WTC11 (cell line): Measurements from ENCODE around the gene NKAIN2. TPM values are rescaled to one million over a fixed set of nuclear protein-coding genes. Genes with fewer than 3 reads are reported as not detected.

Experiments
- ATAC-seq: fragments of 200-7000 bp; cut with Tn5 transposase; 2 replicates; pipeline ENCODE4 v1.10.0; 2021; ENCODE audit warnings: mild to moderate bottlenecking, moderate library complexity
- CTCF ChIA-PET: fragments of 300-600 bp; sonication (Branson Sonifier 250); formaldehyde crosslinking; loops from one replicate; lab custom pipeline; 2021; ENCODE audit warnings: antibody characterized with exemption; lab: Charles Lee
- POLR2A ChIA-PET: fragments of 350-600 bp; sonication (Branson Sonifier 250); formaldehyde crosslinking; loops from one replicate; lab custom pipeline; 2021; ENCODE audit warnings: antibody characterized with exemption; lab: Charles Lee
- DNase-seq: peaks from one replicate; pipeline ENCODE4 v3.0.0; 2021; ENCODE audit warnings: low spot score
- H3K27ac Mint-ChIP-seq: 2 replicates; pipeline ENCODE4 v1.8.0; 2021; ENCODE audit warnings: mixed read lengths
- H3K27me3 Mint-ChIP-seq: 2 replicates; pipeline ENCODE4 v1.8.0; 2021; ENCODE audit warnings: low read depth, mild to moderate bottlenecking, moderate library complexity, mixed read lengths
- H3K36me3 Mint-ChIP-seq: 2 replicates; pipeline ENCODE4 v1.8.0; 2021; ENCODE audit warnings: mixed read lengths
- H3K4me1 Mint-ChIP-seq: 2 replicates; pipeline ENCODE4 v1.8.0; 2022; ENCODE audit warnings: mixed read lengths
- H3K4me3 Mint-ChIP-seq: 2 replicates; pipeline ENCODE4 v1.8.0; 2021; ENCODE audit warnings: mild to moderate bottlenecking, moderate library complexity, mixed read lengths
- H3K9me3 Mint-ChIP-seq: 2 replicates; pipeline ENCODE4 v1.8.0; 2021; ENCODE audit warnings: mixed read lengths
- ATF1 ChIP-seq: sonication (generic); formaldehyde crosslinking; IDR thresholded peaks from 2 replicates; pipeline ENCODE4 v1.8.1; 2023; ENCODE audit warnings: mild to moderate bottlenecking, moderate library complexity, missing genetic modification reagents
- GTF2I ChIP-seq: fragments of 250-450 bp; sonication (Bioruptor Pico); conservative IDR thresholded peaks from 2 replicates; pipeline ENCODE4 v1.4.0; 2021; ENCODE audit warnings: mild to moderate bottlenecking
- NFE2L1 ChIP-seq: sonication (generic); formaldehyde crosslinking; IDR thresholded peaks from 2 replicates; pipeline ENCODE4 v1.8.1; 2023; ENCODE audit warnings: missing genetic modification reagents
- RORB ChIP-seq: fragments of 250-450 bp; sonication (Bioruptor Pico); IDR thresholded peaks from 2 replicates; pipeline ENCODE4 v1.9.0; 2021; ENCODE audit warnings: mild to moderate bottlenecking
- SMAD4 ChIP-seq: sonication (generic); formaldehyde crosslinking; IDR thresholded peaks from 2 replicates; pipeline ENCODE4 v1.8.0; 2022; ENCODE audit warnings: mild to moderate bottlenecking, missing genetic modification reagents
- TCF7 ChIP-seq: sonication (generic); formaldehyde crosslinking; IDR thresholded peaks from 2 replicates; pipeline ENCODE4 v1.8.0; 2022; ENCODE audit warnings: mild to moderate bottlenecking, low read depth, missing genetic modification reagents, moderate library complexity
- TEAD1 ChIP-seq: sonication (generic); formaldehyde crosslinking; IDR thresholded peaks from 2 replicates; pipeline ENCODE4 v1.8.0; 2022; ENCODE audit warnings: mild to moderate bottlenecking, missing genetic modification reagents
- ZNF138 ChIP-seq: sonication (generic); formaldehyde crosslinking; conservative IDR thresholded peaks from 2 replicates; pipeline ENCODE4 v1.8.1; 2022; ENCODE audit warnings: mild to moderate bottlenecking, moderate library complexity, missing genetic modification reagents
- ZNF263 ChIP-seq: sonication (generic); formaldehyde crosslinking; IDR thresholded peaks from 2 replicates; pipeline ENCODE4 v1.8.1; 2022; ENCODE audit warnings: low read depth, mild to moderate bottlenecking, moderate library complexity, missing genetic modification reagents
- ZNF423 ChIP-seq: fragments of 250-450 bp; sonication (Bioruptor Pico); IDR thresholded peaks from 2 replicates; pipeline ENCODE4 v2.1.2; 2022; ENCODE audit warnings: mild to moderate bottlenecking, moderate library complexity
- total RNA-seq: library from RNA; stranded (reverse); gene quantifications from 3 replicates; pipeline ENCODE4 v1.2.3, GENCODE V29; 2021
- TF ChIP-seq, protein P1 (sequence below): sonication (generic); formaldehyde crosslinking; IDR thresholded peaks from 2 replicates; pipeline ENCODE4 v1.8.1; 2023; ENCODE audit warnings: mild to moderate bottlenecking, missing genetic modification reagents, moderate library complexity
- TF ChIP-seq, protein P2 (sequence below): fragments of 250-450 bp; sonication (Bioruptor Pico); IDR thresholded peaks from 2 replicates; pipeline ENCODE4 v1.9.0; 2021; ENCODE audit warnings: mild to moderate bottlenecking
- TF ChIP-seq, protein P3 (sequence below): fragments of 250-450 bp; sonication (Bioruptor Pico); conservative IDR thresholded peaks from 2 replicates; pipeline ENCODE4 v1.9.0; 2021; ENCODE audit warnings: mild to moderate bottlenecking
- TF ChIP-seq, protein P4 (sequence below): sonication (generic); formaldehyde crosslinking; IDR thresholded peaks from 2 replicates; pipeline ENCODE4 v1.8.1; 2023; ENCODE audit warnings: mild to moderate bottlenecking, missing genetic modification reagents
- TF ChIP-seq, protein P5 (sequence below): sonication (generic); formaldehyde crosslinking; IDR thresholded peaks from 2 replicates; pipeline ENCODE4 v1.8.1; 2022; ENCODE audit warnings: low read depth, mild to moderate bottlenecking, moderate library complexity, missing genetic modification reagents, borderline replicate concordance
- TF ChIP-seq, protein P6 (sequence below): sonication (generic); formaldehyde crosslinking; IDR thresholded peaks from 2 replicates; pipeline ENCODE4 v1.8.0; 2022; ENCODE audit warnings: mild to moderate bottlenecking, missing genetic modification reagents
- TF ChIP-seq, protein P7 (sequence below): sonication (generic); formaldehyde crosslinking; IDR thresholded peaks from 2 replicates; pipeline ENCODE4 v1.8.1; 2023; ENCODE audit warnings: mild to moderate bottlenecking, moderate library complexity, missing genetic modification reagents
- TF ChIP-seq, protein P8 (sequence below): fragments of 250-450 bp; sonication (Bioruptor Pico); IDR thresholded peaks from 2 replicates; pipeline ENCODE4 v1.8.0; 2021; ENCODE audit warnings: mild to moderate bottlenecking
- TF ChIP-seq, protein P9 (sequence below): sonication (generic); formaldehyde crosslinking; conservative IDR thresholded peaks from 2 replicates; pipeline ENCODE4 v1.8.1; 2022; ENCODE audit warnings: mild to moderate bottlenecking, missing genetic modification reagents
- TF ChIP-seq, protein P10 (sequence below): sonication (generic); formaldehyde crosslinking; IDR thresholded peaks from 2 replicates; pipeline ENCODE4 v1.8.0; 2023; ENCODE audit warnings: mild to moderate bottlenecking, missing genetic modification reagents

NKAIN2 gene
- total RNA-seq, 1 experiment from 2014 or later = 0.33 TPM

DNA sequence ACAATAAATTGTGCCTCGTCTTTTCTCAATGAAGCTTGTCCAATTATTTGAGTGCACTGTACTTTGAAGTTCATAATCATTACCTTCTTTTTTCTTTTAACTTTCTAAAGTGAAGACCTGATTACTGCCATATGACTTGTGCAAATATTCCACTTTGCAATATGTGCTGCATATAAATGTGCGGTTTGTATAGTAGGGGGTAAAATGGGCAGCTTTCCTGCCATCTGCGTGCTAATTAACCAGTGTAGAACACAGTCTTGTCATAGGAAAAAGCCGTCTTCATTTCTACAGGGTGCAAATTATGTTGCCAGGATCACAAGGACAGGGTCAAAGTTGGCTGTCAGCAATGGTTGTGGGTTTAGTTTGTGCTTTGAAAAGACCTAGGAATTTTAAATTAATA, 397.0 kb downstream of the NKAIN2 start (continued):
- TF ChIP-seq, protein P1, sequence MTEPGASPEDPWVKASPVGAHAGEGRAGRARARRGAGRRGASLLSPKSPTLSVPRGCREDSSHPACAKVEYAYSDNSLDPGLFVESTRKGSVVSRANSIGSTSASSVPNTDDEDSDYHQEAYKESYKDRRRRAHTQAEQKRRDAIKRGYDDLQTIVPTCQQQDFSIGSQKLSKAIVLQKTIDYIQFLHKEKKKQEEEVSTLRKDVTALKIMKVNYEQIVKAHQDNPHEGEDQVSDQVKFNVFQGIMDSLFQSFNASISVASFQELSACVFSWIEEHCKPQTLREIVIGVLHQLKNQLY = no peak
- TF ChIP-seq, protein P2, sequence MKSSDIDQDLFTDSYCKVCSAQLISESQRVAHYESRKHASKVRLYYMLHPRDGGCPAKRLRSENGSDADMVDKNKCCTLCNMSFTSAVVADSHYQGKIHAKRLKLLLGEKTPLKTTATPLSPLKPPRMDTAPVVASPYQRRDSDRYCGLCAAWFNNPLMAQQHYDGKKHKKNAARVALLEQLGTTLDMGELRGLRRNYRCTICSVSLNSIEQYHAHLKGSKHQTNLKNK = no peak
- no peak for TF ChIP-seq ATF1 (CRISPR knock-in tag)
- TF ChIP-seq TCF7 (CRISPR knock-in tag) = no peak
- TF ChIP-seq ZNF138 (CRISPR knock-in tag) = no peak
- TF ChIP-seq, protein P3, sequence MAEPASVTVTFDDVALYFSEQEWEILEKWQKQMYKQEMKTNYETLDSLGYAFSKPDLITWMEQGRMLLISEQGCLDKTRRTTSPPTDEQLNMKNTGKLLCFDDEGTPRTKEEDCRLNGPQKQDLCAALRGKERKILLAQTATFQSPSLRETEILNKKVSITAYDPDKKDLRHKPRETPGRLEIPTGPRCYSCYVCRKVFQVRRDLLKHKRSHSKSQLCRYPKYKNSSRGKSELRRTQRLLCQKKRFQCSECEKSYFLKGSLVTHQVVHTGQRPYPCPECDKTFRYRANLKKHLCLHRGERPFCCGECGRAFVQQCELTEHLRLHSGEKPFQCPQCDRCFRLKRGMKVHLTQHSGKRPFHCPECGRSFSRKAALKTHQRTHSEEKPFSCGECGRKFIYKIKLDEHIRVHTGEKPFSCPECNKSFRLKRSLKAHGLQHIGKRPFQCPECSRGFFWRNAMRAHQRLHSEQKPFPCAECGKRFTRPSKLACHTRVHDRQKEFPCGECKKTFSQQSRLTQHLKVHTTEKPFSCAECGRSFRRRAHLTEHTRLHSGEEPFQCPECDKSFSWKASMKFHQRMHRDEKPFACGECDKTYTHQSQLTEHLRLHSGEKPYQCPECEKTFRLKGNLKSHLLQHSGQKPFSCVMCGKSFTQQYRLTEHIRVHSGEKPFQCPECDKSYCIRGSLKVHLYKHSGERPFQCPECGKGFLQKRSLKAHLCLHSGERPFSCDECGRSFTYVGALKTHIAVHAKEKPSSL (CRISPR knock-in tag) = no peak

DNA sequence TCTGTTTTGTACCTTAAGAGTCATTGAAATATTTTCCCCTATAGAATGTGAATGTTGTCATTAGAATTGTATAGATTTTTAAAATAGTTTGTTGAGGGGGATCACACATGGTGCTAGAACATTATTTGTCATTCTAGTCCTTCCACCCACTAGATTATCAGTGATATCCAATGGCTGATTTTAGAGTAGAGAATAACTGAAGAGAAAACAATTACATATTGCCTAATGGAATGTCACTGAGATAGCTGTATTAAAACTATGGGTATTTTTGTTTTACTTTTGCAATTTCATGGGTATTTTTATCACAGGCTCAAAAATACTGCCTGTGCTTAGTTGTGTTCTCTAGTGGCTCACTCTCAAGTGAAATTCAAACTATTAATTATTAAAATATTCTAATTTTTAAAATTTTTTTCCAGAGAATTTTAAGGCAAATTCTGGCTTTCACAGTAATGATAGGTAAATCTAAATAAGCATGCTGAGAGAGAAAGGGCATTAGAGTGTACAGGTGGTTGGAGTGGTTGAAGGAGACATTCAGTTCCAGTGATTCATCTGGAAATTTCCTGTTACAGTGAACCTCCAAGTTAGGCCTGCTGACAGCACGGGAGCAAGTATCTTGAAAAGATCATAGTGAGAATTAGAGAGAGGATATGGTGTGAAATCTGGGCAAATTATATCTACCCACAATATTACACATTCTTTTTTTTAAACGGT, 399.6 kb downstream of the NKAIN2 start:
- H3K27me3 Mint-ChIP-seq = no peaks in the 10 kb centered on the region
- H3K4me1 Mint-ChIP-seq = no peaks in the 10 kb centered on the region
- no peaks in the 10 kb centered on the region for H3K36me3 Mint-ChIP-seq
- no peaks in the 10 kb centered on the region for H3K9me3 Mint-ChIP-seq
- no peak overlapping the region for H3K27ac Mint-ChIP-seq
- ChIA-PET POLR2A (no interaction called here), CTCF (no interaction called here)
- no peak for DNase-seq
- H3K4me3 Mint-ChIP-seq = no peak overlapping the region
- no peak for ATAC-seq
- TF ChIP-seq, protein P4, sequence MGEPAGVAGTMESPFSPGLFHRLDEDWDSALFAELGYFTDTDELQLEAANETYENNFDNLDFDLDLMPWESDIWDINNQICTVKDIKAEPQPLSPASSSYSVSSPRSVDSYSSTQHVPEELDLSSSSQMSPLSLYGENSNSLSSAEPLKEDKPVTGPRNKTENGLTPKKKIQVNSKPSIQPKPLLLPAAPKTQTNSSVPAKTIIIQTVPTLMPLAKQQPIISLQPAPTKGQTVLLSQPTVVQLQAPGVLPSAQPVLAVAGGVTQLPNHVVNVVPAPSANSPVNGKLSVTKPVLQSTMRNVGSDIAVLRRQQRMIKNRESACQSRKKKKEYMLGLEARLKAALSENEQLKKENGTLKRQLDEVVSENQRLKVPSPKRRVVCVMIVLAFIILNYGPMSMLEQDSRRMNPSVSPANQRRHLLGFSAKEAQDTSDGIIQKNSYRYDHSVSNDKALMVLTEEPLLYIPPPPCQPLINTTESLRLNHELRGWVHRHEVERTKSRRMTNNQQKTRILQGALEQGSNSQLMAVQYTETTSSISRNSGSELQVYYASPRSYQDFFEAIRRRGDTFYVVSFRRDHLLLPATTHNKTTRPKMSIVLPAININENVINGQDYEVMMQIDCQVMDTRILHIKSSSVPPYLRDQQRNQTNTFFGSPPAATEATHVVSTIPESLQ (CRISPR knock-in tag) = no peak
- TF ChIP-seq, protein P5, sequence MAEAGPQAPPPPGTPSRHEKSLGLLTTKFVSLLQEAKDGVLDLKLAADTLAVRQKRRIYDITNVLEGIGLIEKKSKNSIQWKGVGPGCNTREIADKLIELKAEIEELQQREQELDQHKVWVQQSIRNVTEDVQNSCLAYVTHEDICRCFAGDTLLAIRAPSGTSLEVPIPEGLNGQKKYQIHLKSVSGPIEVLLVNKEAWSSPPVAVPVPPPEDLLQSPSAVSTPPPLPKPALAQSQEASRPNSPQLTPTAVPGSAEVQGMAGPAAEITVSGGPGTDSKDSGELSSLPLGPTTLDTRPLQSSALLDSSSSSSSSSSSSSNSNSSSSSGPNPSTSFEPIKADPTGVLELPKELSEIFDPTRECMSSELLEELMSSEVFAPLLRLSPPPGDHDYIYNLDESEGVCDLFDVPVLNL (CRISPR knock-in tag) = no peak
- no peak for TF ChIP-seq NFE2L1
- TF ChIP-seq, protein P6, sequence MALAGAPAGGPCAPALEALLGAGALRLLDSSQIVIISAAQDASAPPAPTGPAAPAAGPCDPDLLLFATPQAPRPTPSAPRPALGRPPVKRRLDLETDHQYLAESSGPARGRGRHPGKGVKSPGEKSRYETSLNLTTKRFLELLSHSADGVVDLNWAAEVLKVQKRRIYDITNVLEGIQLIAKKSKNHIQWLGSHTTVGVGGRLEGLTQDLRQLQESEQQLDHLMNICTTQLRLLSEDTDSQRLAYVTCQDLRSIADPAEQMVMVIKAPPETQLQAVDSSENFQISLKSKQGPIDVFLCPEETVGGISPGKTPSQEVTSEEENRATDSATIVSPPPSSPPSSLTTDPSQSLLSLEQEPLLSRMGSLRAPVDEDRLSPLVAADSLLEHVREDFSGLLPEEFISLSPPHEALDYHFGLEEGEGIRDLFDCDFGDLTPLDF (CRISPR knock-in tag) = no peak
- TF ChIP-seq GTF2I = no peak
- TF ChIP-seq, protein P7, sequence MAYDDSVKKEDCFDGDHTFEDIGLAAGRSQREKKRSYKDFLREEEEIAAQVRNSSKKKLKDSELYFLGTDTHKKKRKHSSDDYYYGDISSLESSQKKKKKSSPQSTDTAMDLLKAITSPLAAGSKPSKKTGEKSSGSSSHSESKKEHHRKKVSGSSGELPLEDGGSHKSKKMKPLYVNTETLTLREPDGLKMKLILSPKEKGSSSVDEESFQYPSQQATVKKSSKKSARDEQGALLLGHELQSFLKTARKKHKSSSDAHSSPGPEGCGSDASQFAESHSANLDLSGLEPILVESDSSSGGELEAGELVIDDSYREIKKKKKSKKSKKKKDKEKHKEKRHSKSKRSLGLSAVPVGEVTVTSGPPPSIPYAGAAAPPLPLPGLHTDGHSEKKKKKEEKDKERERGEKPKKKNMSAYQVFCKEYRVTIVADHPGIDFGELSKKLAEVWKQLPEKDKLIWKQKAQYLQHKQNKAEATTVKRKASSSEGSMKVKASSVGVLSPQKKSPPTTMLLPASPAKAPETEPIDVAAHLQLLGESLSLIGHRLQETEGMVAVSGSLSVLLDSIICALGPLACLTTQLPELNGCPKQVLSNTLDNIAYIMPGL = no peak
- no peak for TF ChIP-seq TEAD1 (CRISPR knock-in tag)
- TF ChIP-seq, protein P8, sequence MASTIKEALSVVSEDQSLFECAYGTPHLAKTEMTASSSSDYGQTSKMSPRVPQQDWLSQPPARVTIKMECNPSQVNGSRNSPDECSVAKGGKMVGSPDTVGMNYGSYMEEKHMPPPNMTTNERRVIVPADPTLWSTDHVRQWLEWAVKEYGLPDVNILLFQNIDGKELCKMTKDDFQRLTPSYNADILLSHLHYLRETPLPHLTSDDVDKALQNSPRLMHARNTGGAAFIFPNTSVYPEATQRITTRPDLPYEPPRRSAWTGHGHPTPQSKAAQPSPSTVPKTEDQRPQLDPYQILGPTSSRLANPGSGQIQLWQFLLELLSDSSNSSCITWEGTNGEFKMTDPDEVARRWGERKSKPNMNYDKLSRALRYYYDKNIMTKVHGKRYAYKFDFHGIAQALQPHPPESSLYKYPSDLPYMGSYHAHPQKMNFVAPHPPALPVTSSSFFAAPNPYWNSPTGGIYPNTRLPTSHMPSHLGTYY (CRISPR knock-in tag) = no peak
- no peak for TF ChIP-seq RORB (CRISPR knock-in tag)
- TF ChIP-seq, protein P9, sequence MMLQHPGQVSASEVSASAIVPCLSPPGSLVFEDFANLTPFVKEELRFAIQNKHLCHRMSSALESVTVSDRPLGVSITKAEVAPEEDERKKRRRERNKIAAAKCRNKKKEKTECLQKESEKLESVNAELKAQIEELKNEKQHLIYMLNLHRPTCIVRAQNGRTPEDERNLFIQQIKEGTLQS = no peak
- TF ChIP-seq, protein P10, sequence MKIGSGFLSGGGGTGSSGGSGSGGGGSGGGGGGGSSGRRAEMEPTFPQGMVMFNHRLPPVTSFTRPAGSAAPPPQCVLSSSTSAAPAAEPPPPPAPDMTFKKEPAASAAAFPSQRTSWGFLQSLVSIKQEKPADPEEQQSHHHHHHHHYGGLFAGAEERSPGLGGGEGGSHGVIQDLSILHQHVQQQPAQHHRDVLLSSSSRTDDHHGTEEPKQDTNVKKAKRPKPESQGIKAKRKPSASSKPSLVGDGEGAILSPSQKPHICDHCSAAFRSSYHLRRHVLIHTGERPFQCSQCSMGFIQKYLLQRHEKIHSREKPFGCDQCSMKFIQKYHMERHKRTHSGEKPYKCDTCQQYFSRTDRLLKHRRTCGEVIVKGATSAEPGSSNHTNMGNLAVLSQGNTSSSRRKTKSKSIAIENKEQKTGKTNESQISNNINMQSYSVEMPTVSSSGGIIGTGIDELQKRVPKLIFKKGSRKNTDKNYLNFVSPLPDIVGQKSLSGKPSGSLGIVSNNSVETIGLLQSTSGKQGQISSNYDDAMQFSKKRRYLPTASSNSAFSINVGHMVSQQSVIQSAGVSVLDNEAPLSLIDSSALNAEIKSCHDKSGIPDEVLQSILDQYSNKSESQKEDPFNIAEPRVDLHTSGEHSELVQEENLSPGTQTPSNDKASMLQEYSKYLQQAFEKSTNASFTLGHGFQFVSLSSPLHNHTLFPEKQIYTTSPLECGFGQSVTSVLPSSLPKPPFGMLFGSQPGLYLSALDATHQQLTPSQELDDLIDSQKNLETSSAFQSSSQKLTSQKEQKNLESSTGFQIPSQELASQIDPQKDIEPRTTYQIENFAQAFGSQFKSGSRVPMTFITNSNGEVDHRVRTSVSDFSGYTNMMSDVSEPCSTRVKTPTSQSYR (CRISPR knock-in tag) = no peak
- TF ChIP-seq SMAD4 (CRISPR knock-in tag) = no peak
- TF ChIP-seq ZNF263 (CRISPR knock-in tag) = no peak
- TF ChIP-seq ZNF423 (CRISPR knock-in tag) = no peak
- no peak for TF ChIP-seq ZNF138 (CRISPR knock-in tag)
